NK-92 treated with Interleukin-12 subunit alpha and Interleukin-12 subunit beta, amount 100 ng/mL, for 24 hours (cell line): ENCODE data around the gene DAZL.
"Not testable (repeated sequence)": the region's sequence is repeated elsewhere in the genome, so short reads cannot be mapped to it uniquely, and the experiment has no call there.

ENCODE experiments used
- DNase-seq: peaks from one replicate; lab custom pipeline; 2025; lab: John Stamatoyannopoulos, UW

DAZL gene, protein sequence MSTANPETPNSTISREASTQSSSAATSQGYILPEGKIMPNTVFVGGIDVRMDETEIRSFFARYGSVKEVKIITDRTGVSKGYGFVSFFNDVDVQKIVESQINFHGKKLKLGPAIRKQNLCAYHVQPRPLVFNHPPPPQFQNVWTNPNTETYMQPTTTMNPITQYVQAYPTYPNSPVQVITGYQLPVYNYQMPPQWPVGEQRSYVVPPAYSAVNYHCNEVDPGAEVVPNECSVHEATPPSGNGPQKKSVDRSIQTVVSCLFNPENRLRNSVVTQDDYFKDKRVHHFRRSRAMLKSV

DNA sequence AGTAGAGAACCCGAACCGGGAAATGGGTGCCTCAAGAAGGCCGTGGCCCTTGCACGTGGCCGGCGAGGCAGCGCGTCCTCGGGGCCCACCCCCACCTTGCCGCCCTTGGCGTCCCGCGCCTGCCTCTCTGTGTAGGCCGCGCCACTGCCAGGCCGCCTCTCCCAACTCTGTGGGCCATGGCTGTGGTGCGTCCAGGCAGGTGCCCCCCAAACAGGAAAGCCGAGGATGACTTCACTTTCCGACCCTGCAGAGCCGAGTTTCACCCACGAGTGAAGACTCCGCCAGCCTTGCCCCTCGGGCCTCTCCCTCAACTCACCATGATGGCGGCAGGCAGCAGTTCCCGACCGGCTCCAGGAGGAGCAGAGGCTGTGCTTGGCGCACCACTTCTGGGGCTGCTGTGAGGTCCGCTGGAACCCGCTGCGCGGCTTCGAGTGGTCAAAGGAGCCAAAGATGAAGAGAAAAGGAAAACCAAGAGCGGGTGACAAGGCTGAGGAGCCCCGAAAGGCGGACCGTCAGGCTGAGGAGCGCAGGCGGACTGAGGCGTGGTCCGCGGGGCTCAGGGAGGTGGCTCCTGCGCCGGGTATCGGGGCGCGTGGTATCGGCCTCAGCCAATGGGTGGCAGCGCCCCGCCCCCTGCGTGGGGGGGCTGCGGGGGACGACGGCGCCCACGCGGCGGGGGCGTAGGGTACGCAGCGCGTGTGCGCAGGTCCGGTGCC lies at the start of gene DAZL:
TSS of gene DAZL (minus strand) at position 537 of the 716 bp plus-strand sequence. CDS start at position 319, 218 bp downstream.
- DNase-seq, result no peak

DNA sequence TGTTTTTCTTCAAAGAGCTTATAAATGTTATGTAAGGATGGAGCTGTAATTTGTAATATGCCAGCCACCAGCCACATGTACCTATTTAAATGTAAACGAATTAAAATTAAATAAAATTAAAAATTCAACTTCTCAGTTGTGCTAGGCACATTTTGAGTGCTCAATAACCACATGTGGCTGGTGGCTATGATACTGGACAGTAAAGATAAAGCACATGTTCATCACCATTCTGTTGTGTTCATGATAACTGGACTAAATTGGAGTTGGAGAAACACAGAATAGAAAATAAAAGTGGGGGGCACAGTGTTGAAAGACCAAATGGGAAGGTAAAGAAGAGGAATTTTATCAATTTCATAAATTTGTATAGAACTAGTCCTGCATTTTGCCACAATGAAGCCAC lies 49.8 kb upstream of the DAZL start:
- DNase-seq, result no peak

DNA sequence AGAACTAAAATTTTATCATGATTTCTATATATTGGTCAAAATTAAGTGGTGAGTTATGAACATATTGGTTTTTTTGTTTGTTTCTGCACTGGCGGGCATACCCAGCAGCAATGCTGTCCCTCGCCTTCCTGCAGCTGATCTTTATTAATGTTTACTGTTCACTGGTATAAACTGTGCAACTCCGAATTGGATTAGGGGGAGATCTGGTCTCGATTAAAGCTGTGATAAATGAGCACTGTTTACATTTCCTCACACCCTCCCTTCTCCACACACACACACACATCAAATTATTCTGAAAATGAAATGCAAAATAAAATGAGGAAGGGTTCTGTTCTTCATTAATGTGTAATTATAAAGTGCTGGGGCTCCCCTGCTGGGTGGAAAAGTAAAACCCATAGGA lies 48.5 kb upstream of the DAZL start:
- DNase-seq, result no peak

DNA sequence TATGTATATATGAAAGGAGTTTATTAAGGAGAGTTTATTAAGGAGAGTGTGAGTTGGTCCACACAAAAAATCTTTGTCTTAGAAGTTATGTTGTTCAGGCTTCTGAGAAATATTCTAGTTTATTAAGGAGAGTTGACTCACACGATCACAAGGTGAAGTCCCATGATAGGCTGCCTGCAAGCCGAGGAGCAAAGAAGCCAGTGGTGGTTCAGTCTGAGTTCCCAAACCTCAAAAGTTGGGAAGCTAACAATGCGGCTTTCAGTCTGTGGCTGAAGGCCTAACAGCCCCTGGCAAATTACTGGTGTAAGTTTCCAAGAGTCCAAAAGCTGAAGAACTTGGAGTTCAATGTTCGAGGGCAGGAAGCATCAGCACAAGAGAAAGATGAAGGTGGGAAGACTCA lies 42.4 kb upstream of the DAZL start:
- DNase-seq, result no peak

DNA sequence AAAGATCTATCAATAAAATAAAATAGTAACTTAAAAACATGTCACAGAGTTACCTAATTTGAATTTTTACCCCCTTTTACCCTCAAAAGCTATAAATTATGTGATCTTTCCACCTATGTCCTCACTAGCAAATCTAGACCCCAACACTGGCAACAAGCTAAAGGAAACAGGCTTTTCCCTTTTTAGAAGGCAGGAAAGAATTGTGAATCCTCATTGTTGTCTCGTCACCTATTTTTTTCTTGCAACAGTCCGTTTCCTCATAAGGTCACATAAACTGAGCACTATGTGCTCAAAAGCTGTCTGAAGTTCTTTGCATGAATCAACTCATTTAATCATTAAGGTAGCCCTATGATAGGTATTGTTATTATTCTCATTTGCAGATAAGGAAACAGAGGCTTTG lies 34.6 kb upstream of the DAZL start:
- no peak for DNase-seq

DNA sequence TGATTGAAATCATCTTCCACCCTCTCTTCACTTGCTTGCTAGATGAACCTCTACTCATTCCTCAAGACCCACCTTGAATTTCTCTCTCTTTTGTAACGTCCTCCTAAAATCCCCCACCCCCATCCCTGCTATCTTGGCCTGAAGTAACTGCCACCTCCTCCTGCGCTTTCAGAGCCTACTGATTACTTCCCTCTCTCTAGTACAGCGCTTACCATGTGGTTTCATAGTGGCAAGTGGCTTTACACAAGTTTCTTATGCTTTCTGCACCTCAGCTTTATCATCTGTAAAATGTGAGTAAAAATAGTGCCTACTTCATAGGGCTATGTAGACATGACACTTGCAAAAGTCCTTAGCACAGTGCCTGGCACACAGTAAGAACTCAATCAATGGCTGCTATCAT lies 28.7 kb upstream of the DAZL start:
- no peak for DNase-seq

DNA sequence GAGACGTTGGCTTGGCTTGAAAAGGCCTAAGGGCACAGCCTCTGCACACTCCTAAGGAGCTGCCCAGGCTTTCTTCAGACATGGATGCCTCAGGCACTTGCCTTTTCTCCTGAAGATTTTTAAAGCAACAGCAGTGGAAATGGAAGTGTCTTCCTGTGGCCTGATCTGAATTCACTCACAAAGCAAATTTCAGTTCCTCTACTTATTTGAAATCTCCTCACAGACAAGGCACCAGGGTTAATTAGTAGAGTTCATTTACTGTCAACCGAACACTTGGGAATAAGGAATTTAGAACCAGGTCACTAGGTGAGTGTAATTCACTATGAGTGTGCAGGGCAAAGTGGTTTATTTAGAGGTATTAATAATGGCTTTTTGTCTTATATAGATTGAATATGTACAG lies 27.2 kb upstream of the DAZL start:
- DNase-seq, result no peak

DNA sequence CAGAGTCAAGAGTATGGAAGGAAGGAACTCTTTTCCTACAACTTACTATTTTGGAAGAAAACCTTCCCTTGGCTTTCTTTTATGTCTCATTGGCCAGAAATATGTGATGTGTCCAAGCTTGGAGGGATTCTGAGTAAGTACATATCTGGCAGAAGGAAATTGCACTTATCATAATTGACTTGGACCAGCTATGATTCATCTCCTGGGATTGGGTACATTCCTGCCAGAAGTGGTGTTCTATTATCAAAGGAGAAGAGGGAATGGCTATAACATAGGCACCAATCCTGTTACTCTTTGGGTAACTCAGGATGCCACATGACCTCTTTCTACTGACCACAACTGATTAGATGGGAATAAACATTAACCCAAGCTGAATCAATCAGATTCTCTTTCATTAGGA lies 13.5 kb upstream of the DAZL start:
- DNase-seq, result no peak

DNA sequence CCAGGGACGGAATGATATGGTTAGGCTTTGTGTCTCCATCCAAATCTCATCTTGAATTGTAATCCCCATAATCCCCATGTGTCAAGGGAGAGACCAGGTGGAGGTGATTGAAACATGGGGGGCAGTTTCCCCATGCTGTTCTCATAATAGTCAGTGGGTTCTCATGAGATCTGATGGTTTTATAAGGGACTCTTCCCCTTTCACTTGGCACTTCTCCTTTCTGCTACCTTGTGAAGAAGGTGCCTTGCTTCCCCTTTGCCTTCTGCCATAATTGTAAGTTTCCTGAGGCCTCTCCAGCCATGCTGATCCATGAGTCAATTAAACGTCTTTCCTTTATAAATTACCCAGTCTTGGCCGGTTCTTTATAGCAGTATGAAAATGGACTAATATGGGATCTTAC lies 11.9 kb upstream of the DAZL start:
- not testable (repeated sequence) for DNase-seq

DNA sequence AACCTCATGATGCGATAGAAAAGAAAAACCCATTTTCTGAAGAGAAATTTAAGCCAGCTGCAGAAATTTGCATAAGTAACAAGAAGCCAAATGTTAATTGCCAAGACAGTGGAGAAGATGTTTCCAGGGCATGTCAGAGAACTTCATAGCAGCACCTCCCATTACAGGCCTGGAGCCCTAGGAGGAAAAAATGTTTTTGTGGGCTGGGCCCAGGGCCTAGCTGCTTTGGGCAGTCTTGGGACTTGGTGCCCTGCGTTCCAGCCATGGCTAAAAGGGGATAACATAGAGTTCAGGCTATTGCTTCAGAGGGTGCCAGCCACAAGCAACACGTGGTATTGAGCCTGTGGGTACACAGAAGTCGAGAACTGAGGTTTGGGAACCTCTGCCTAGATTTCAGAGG lies 10.9 kb upstream of the DAZL start:
- no peak for DNase-seq

DNA sequence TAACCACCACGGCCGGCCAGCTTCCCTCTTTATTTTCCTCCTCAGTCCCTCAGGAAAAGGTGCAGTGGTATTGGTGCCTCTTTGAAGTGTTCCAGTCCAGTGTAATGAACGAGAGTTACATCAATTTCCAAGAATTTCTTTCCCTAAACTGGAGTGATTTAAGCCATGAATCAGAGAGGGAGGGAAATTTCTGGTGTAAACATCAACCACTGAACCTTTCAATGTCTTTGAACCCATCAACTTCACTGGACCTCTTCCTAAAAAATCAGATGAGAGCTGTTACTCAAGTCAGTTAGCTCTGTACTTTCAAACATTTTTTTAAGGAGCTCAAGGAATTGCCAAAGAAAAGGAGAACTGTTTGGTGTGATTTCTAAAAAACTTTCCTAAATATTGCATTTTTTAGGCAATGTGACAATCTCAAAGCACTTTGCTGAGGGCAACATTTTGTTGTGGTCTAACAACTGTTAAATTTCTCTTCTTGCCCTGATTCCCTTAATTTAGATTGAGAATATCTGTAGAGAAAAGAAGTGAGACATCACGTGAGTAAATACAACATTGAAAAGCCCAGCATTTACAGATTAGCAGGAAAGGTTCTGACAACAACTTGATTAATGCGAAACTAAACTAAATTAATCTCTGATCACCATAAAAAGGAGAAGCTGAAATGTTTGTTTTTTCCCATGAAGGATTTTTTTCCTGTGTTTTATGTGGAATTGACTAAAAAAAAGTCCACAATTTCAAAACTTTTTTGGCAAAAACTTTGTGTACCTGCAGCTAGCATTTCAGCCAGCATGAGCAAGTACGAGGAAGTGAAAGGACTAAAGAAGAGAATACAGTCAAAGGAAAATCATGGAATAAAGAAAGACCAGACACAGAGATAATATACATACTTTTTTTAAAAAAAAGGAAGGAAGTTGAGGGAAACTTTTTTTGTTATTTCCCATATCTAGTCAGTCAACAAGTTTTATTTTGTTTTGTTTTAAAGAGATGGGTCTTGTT lies 9.1 kb upstream of the DAZL start:
- no peak for DNase-seq

DNA sequence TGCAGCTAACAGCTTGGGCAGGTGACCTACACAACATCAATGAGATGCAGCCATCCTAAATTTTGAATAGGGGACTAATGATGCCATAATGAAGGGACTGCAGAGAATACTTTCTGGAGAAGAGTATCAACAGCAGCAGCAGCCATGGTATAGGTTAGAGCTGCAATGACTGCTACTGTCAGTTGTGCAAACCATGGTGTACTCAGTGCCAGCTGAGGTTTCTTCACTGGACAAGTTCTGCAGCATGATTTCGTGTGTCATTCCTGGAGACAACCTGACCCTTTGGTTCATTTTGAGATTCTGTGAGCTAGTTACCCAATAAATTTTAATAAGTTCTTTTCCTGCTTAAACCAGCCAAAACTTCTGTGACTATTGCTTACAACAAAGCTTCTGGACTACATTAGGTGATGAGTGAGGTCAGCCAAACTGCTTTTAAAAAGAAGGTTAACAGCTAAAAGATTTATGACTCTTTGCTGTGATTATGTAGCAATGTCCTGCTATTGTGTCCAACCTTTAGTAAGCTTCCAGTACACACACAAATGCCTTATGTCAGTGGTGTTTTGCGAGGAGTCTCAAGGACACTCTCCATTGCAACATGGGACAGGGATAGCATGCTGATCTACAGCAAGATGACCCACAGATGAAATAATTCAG lies 4.8 kb upstream of the DAZL start:
- no peak for DNase-seq

DNA sequence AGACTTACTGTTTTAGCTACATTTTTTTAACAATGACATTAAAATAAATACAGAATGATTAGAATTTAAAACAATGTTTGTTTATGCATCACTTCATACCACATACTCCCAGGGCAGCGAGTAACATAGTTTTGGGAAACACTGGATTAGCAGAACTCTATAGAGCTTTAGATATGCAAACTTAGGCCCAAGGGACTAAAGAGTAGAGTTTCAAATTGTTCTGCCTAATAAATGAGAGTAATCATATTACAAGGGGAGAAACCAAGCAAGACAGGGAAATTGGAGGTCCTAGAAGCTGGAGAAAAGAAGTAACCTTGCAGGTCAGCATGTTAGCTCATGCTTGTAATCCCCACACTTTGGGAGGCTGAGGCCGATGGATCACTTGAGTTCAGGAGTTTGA lies 3.6 kb upstream of the DAZL start:
- DNase-seq, result no peak

DNA sequence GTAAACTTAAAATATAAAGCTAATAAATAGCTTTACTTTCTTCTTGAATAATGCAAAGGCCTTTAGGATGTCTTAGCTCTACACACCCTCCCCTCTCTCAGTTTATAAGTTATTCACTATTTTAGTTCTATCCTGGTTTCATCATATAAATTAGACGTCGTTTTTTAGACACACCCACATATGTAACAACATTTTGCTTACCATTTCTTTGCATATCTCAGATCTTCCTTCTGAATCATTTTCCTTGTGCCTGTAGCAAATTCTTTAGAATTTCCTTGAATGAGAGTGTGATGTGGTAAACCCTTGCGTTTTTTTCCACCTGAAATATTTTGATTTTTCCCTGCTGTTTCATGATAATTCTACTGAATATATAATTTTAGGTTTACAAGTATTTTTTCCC lies 2.5 kb upstream of the DAZL start:
- no peak for DNase-seq

DNA sequence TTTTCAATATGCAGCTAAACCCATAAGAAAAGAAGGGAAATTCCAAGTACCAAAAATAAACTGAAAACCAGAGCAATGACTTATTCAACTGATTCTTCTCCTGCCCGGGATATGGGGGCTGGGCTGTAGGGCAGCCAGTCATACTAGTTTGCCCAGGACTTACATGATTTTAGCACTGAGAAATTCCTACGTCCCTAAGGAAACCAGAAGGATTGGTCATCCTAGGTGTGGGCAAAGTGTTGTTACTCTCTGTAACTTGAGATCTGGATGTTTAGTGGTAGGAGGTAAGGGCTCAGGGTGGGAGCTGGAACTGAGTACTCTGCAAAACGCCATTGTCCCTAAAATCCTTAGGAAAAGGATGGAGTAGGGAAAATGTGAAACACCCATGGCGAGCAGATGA lies 1.2 kb upstream of the DAZL start:
- no peak for DNase-seq

DNA sequence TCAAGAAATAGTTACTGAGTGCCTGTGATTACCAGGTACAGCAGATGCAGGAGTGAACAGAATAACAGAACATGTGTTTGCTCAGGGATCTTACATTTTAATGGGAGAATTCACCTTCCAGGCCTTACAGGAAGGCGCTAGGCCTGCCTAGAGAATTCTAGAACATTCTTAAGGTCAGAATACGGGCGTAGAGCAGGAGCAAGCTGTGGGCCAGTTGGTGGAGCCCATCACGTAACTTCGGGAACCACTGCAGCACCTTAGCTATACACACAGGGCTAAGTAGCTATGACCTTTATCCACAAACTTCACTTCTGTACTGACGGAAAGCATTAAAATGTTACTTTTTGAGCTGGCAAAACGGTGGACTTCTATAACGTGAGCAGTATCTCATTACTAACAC lies 743 bp upstream of the DAZL start:
- DNase-seq, result no peak

DNA sequence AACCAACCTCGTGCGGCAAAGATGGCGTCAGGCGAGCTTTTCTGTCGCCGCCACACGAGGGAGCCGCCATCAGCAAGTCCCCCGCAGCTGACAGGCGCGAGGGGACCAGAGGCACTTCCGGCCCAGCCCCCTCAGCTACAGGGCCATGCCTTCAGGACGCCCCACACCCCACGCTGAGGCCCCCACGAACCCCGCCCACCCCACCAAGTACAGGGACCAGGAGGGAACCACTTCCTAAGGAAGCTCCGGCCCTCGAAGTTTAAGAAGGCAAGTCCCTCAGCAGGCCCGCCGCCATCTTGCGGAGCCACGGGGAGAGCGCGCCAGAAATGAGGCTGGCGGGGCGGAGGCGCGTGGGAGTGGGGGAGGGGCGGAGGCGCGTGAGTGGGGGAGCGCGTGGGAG lies 790 bp downstream of the DAZL start:
- DNase-seq, result no peak

DNA sequence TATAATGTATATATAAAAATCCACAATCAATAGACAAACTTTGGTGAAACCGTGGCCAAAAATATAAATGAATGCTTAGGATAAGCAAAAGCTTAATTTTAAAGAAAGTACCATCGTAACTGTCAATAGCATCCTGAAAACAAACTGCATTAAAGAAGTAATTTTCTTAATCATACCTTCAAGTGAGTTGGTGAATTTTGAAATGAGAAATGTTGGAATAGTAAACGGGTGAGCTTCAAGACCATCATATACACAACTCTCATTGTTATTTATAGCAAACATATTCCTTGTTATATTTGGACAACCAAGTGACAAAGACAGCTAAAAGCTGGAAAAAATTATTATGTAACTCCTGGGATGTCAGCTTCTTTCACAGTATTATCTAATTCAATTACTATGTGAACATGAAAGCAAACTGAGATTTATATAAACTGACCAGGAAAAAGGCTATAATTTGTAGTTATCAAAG lies 3.7 kb downstream of the DAZL start:
- no peak for DNase-seq

DNA sequence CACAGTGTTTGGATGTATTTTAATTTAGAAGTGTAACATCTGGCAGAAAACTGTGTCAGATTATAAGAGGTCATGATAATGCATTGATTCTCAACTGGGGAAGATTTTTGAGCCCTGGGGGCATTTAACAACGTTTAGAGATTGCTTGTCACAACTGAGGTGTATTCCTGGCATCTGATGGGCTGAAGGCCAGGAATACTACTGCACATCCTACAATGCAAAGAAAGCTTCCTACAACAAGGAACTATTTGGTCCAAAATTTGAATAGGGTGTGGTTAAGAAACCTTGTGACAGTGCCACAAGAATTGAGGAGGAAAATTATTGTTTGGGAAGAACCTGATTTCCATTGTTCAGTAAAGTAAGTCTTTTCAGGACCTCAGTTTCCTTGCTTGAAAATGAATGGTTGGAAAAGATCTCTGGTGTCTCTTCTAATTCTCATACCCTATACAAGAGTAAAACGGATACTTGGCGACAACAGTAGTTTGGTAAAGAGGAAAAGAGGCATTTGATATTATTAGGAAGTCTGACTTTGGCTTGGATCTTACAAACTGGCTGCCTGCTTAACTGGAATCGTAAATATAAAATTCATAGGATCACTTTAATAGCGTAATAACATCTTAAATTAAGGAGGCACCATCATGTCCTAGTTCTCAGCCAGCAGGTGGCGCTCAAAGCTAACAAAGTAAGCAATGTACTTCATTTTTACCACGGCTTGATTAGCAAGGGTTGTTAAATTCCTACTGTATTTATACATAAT lies 4.3 kb downstream of the DAZL start:
- DNase-seq, result peak; percentile 49

DNA sequence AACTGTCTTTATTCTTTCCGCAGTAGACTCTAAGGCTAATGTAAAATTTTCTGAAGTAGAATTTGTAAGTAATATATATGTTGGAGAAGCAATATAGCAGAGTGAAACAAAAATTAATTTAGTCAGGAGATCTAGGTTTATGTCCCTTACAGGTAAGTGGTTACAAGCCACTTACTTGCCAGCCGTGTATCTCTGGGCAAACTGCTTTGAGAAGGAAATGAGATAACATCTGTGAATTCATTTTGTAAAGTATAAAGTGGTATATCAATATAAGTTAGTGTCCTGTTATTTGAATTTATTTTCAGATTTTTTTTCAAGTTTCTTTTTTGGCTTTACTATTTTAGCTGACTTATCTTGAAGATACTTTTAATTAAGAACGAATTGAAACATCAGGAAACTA lies 5.5 kb downstream of the DAZL start:
- DNase-seq, result no peak

DNA sequence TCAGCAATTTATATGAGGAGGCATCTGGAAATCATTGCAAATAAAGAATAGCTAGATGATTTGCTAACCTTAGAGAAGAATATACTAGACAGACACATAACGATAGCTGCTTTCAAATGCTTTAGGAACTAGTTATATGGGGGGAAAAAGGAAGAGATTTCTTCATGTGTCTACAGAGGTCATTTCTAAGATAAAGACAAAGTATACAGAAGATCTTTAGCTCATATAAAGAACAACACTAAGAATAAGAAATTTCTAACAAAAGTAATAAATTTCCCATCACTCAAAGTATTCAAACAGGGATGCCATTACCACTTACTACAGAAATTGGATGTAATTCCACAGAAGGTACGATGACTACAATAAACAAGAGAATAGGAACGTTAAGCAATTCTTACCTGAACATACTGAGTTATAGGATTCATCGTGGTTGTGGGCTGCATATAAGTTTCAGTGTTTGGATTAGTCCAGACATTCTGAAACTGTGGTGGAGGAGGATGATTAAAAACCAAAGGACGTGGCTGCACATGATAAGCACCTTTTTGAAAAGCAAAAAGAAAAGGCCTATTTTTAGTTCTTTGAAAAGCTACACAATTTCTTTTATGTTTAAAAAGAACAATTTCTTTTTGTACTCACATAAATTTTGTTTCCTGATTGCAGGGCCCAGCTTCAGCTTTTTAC lies 8.7 kb downstream of the DAZL start:
- DNase-seq, result no peak
